Measurements from ENCODE around the gene TMEM179B.

Gene TMEM179B

GRCh38 chr11:62777389-62777788 lies 9.8 kb upstream of the TMEM179B start:
- Histone ChIP-seq H3K9me3 (replicated peaks in 1 of 11) (no peaks in the 10 kb centered on the region), H3K36me3 (peaks cover 39 to 89% (median 59%) of the 10 kb centered on the region in 11 experiments), H4K20me1 (peaks cover 0 to 4% (median 0%) of the 10 kb centered on the region in 11 experiments; a peak in 2 of 22 replicates), H3K4me1 (peaks cover 3 to 50% (median 33%) of the 10 kb centered on the region in 10 experiments; a peak in 19 of 20 replicates), H3K9ac (peak overlapping the region in 10 of 11 experiments; percentile 14 to 68 (median 38); a peak in 15 of 22 replicates), H3K27ac (peak overlapping the region in 4 of 11 experiments; percentile 9 to 43 (median 32); a peak in 6 of 22 replicates), H3K27me3 (no peaks in the 10 kb centered on the region), H3K4me3 (no peak overlapping the region), H3K4me2 (peak overlapping the region in 4 of 11 experiments; percentile 11 to 67 (median 47); a peak in 10 of 22 replicates)
- no peak for TF ChIP-seq Cebpa-rat (IDR thresholded peaks at IDR 0.05)

- Histone ChIP-seq H3K27ac (peak overlapping the region in 1 of 11 experiments; percentile 13; a peak in 1 of 22 replicates), H3K9me3 (replicated peaks in 1 of 11) (no peaks in the 10 kb centered on the region), H3K4me2 (no peak overlapping the region), H4K20me1 (peaks cover 0 to 7% (median 0%) of the 10 kb centered on the region in 11 experiments; a peak in 2 of 22 replicates), H3K9ac (peak overlapping the region in 4 of 11 experiments; percentile 14 to 47 (median 18); a peak in 1 of 22 replicates), H3K4me3 (no peak overlapping the region), H3K27me3 (no peaks in the 10 kb centered on the region), H3K4me1 (peaks cover 0 to 39% (median 24%) of the 10 kb centered on the region in 10 experiments; a peak in 17 of 20 replicates), H3K36me3 (peaks cover 45 to 97% (median 68%) of the 10 kb centered on the region in 11 experiments)
- no peak for TF ChIP-seq Cebpa-rat (IDR thresholded peaks at IDR 0.05)
Measured at GRCh38 chr11:62778441-62778840, 8.8 kb upstream of the TMEM179B start.

GRCh38 chr11:62782753-62783152 lies 4.4 kb upstream of the TMEM179B start:
- peaks cover 25 to 80% (median 58%) of the 10 kb centered on the region in 11 experiments for H3K36me3 ChIP-seq
- peaks cover 0 to 7% (median 0%) of the 10 kb centered on the region in 11 experiments; a peak in 3 of 22 replicates for H4K20me1 ChIP-seq
- H3K4me1 ChIP-seq, result peaks cover 7 to 13% (median 10%) of the 10 kb centered on the region in 10 experiments
- H3K4me3 ChIP-seq, result no peak overlapping the region
- H3K9ac ChIP-seq, result no peak overlapping the region
- H3K4me2 ChIP-seq, result no peak overlapping the region
- no peaks in the 10 kb centered on the region for H3K9me3 ChIP-seq (replicated peaks in 1 of 11)
- H3K27me3 ChIP-seq, result no peaks in the 10 kb centered on the region
- H3K27ac ChIP-seq, result no peak overlapping the region
- no peak for TF ChIP-seq Cebpa-rat (IDR thresholded peaks at IDR 0.05)

- H3K4me1 ChIP-seq, result peaks cover 38 to 43% (median 42%) of the 10 kb centered on the region in 10 experiments
- no peaks in the 10 kb centered on the region for H3K9me3 ChIP-seq (replicated peaks in 1 of 11)
- peaks cover 0 to 41% (median 21%) of the 10 kb centered on the region in 11 experiments; a peak in 14 of 22 replicates for H4K20me1 ChIP-seq
- peak overlapping the region; percentile 77 to 98 (median 93) for H3K4me2 ChIP-seq
- H3K36me3 ChIP-seq, result peaks cover 31 to 72% (median 61%) of the 10 kb centered on the region in 11 experiments
- TF ChIP-seq Cebpa-rat (IDR thresholded peaks at IDR 0.05), result no peak
- peak overlapping the region; percentile 83 to 96 (median 92) for H3K27ac ChIP-seq
- peak overlapping the region; percentile 83 to 99 (median 95) for H3K4me3 ChIP-seq
- H3K9ac ChIP-seq, result peak overlapping the region; percentile 86 to 97 (median 95)
- no peaks in the 10 kb centered on the region for H3K27me3 ChIP-seq
Measured at GRCh38 chr11:62786318-62787004, 741 bp upstream of the TMEM179B start.

- peaks cover 0 to 60% (median 28%) of the 10 kb centered on the region in 11 experiments; a peak in 16 of 22 replicates for H4K20me1 ChIP-seq
- H3K4me1 ChIP-seq, result peaks cover 47 to 62% (median 58%) of the 10 kb centered on the region in 10 experiments
- peaks cover 37 to 70% (median 61%) of the 10 kb centered on the region in 11 experiments for H3K36me3 ChIP-seq
- H3K9ac ChIP-seq, result peak overlapping the region; percentile 7 to 97 (median 94); a peak in 13 of 22 replicates
- 0 out of 22 replicates have a peak overlapping the region, but pooled peaks of 1 of the 11 experiments have one; percentile 0 for H3K27ac ChIP-seq
- TF ChIP-seq Cebpa-rat (IDR thresholded peaks at IDR 0.05), result no peak
- H3K4me2 ChIP-seq, result peak overlapping the region; percentile 77 to 98 (median 95); a peak in 20 of 22 replicates
- no peaks in the 10 kb centered on the region for H3K27me3 ChIP-seq
- peak overlapping the region in 2 of 10 experiments; percentile 94 to 96; a peak in 2 of 20 replicates for H3K4me3 ChIP-seq
- H3K9me3 ChIP-seq (replicated peaks in 1 of 11), result no peaks in the 10 kb centered on the region
Measured at GRCh38 chr11:62788991-62789390, 1.8 kb downstream of the TMEM179B start.

- H3K27ac ChIP-seq, result peak overlapping the region in 1 of 11 experiments; percentile 0; a peak in 1 of 22 replicates
- H4K20me1 ChIP-seq, result peaks cover 0 to 65% (median 30%) of the 10 kb centered on the region in 11 experiments; a peak in 16 of 22 replicates
- H3K9ac ChIP-seq, result peak overlapping the region in 10 of 11 experiments; percentile 7 to 97 (median 90); a peak in 11 of 22 replicates
- peak overlapping the region in 2 of 10 experiments; percentile 17 to 37; a peak in 2 of 20 replicates for H3K4me3 ChIP-seq
- no peak for TF ChIP-seq Cebpa-rat (IDR thresholded peaks at IDR 0.05)
- H3K4me1 ChIP-seq, result peaks cover 47 to 68% (median 63%) of the 10 kb centered on the region in 10 experiments
- H3K36me3 ChIP-seq, result peaks cover 43 to 71% (median 64%) of the 10 kb centered on the region in 11 experiments
- no peaks in the 10 kb centered on the region for H3K9me3 ChIP-seq (replicated peaks in 1 of 11)
- no peaks in the 10 kb centered on the region for H3K27me3 ChIP-seq
- H3K4me2 ChIP-seq, result peak overlapping the region; percentile 84 to 98 (median 95); a peak in 19 of 22 replicates
Measured at GRCh38 chr11:62789576-62789975, 2.4 kb downstream of the TMEM179B start.

- H3K4me3 ChIP-seq, result peak within 1 kb of the TSS; percentile 75 to 98 (median 87)
- peaks cover 39 to 69% (median 59%) of the 10 kb centered on the region in 10 experiments for H3K4me1 ChIP-seq
- peaks cover 64 to 77% (median 71%) of the 10 kb centered on the region in 11 experiments for H3K36me3 ChIP-seq
Measured at GRCh38 chr11:62791501-62792201, 4.4 kb downstream of the TMEM179B start, which contains the start of gene TMEM223. TMEM223 (minus strand) TSS chr11:62792006; CDS start chr11:62791994, 12 bp downstream.

GRCh38 chr11:62792202-62792575 lies 5.0 kb downstream of the TMEM179B start:
- Histone ChIP-seq H3K4me3 (peak overlapping the region; percentile 75 to 98 (median 87); a peak in 19 of 20 replicates), H3K9ac (peak overlapping the region; percentile 69 to 97 (median 88)), H3K27ac (peak overlapping the region; percentile 40 to 91 (median 85); a peak in 21 of 22 replicates), H3K36me3 (peaks cover 69 to 82% (median 77%) of the 10 kb centered on the region in 11 experiments), H3K27me3 (no peaks in the 10 kb centered on the region), H3K4me1 (peaks cover 39 to 69% (median 59%) of the 10 kb centered on the region in 10 experiments), H4K20me1 (peaks cover 0 to 87% (median 41%) of the 10 kb centered on the region in 11 experiments; a peak in 17 of 22 replicates), H3K9me3 (replicated peaks in 1 of 11) (no peaks in the 10 kb centered on the region), H3K4me2 (peak overlapping the region; percentile 84 to 97 (median 95))
- TF ChIP-seq Cebpa-rat (IDR thresholded peaks at IDR 0.05), result no peak

More at GRCh38 chr11:62791501-62792201, 4.4 kb downstream of the TMEM179B start, which contains the start of gene TMEM223:
- no peaks in the 10 kb centered on the region for H3K27me3 ChIP-seq
- peak within 1 kb of the TSS; percentile 84 to 97 (median 95) for H3K4me2 ChIP-seq
- no peak for TF ChIP-seq Cebpa-rat (IDR thresholded peaks at IDR 0.05)
- peaks cover 0 to 82% (median 41%) of the 10 kb centered on the region in 11 experiments; a peak in 17 of 22 replicates for H4K20me1 ChIP-seq
- H3K27ac ChIP-seq, result peak within 1 kb of the TSS; percentile 49 to 91 (median 86)
- H3K9ac ChIP-seq, result peak within 1 kb of the TSS; percentile 85 to 97 (median 89)
- H3K9me3 ChIP-seq (replicated peaks in 1 of 11), result no peaks in the 10 kb centered on the region
